Thyroid gland (tissue), 4 donors: ENCODE data around the gene KIRREL3.

ENCODE experiments used
- CTCF ChIP-seq, 6 experiments: fragments of 200-600 bp in 3 of 6; fragments of 450-650 bp in 3 of 6; sonication (generic) in 3 of 6; IDR thresholded peaks; one replicate each; pipeline ENCODE4 v1.5.1; 2016 to 2019; ENCODE audit warnings: antibody characterized with exemption in 6 of 6, mild to moderate bottlenecking in 2 of 6, inconsistent platforms in 1 of 6, moderate library complexity in 1 of 6
- POLR2A ChIP-seq, 2 donors: fragments of 450-650 bp; IDR thresholded peaks; one replicate each; pipeline ENCODE4 v1.6.1; 2017; ENCODE audit warnings: antibody characterized with exemption in 2 of 2, mild to moderate bottlenecking in 2 of 2, moderate library complexity in 1 of 2

GRCh38 chr11:126956635-126957034 lies 43.9 kb downstream of the KIRREL3 start:
- no peak for TF ChIP-seq CTCF (IDR thresholded peaks at IDR 0.05)
- TF ChIP-seq POLR2A (IDR thresholded peaks at IDR 0.05): no peak
